ENCODE measurements around the gene SPOCK2. TPM values are rescaled to one million over a fixed set of nuclear protein-coding genes. Genes with fewer than 3 reads are reported as not detected.

SPOCK2 gene
- total and polyA plus RNA-seq, 2 donors (not counting 3 experiments of a cell fraction or from before 2014, with no cell fraction given), result 0.40 to 1.1 TPM

DNA sequence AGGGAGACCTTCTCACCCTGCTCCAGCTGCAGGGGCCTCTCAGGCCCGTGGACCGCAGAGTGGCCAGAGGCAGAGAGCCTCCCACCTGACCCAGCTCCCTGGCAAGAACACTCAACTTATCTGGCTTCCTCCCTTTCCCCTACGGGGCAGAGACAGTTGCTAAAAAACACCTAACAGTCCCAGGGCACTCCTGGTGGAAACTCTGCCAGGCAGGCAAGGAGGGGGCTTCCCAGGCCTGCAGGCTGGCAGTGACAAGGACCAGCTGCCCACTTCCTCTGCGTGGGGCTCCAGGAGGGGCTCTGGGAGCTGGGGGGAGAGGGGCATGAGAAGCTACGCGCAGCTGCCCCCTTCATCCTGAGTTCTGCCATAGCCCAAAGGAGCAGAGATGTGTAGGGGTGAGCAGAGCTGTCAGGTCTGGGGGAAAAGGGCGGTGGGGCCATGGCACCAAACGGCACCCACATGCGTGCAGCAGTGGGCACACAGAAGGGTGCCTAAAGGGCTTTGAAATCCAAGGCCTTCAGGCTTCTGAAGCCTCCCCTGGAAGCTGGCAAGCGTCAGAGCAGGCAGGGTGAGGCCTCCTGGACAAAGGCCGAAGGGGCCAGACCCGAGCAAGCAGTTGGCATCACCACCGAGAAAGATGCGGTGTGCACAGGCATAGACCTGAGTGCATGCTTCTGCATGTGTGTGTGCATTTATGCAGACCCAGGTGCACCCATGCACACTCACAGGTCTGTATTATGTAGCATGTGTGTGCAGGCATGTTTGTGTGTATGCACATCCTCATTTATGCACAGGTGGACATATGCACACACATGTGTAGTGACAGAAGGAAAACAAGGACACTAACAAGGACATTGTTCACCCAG, 14.4 kb downstream of the SPOCK2 start:
- H3K9me1 ChIP-seq (replicated peaks; ENCODE audit: control insufficient read depth, extremely low read depth, insufficient read depth, low read length), result no peaks in the 10 kb centered on the region
- no peak overlapping the region for H3K4me2 ChIP-seq (ENCODE audit: insufficient read depth, low read length)
- H3K4me3 ChIP-seq (replicated peaks in 1 of 3; ENCODE audit: insufficient read depth in 1 of 3, low read depth in 1 of 3, low read length in 3 of 3), result no peak overlapping the region
- H2AFZ ChIP-seq (ENCODE audit: low read depth, low read length), result no peak overlapping the region
- H3K27me3 ChIP-seq (ENCODE audit: control insufficient read depth in 2 of 2, insufficient read depth in 2 of 2, low read length in 2 of 2), result no peaks in the 10 kb centered on the region
- H4K20me1 ChIP-seq (replicated peaks; ENCODE audit: control insufficient read depth, extremely low read depth, insufficient read depth, low read length), result no peaks in the 10 kb centered on the region
- TF ChIP-seq GATA2 (IDR thresholded peaks at IDR 0.05; ENCODE audit: insufficient read depth, insufficient read length, low read depth, low read length), result no peak
- TF ChIP-seq MYC (IDR thresholded peaks at IDR 0.05; ENCODE audit: low read depth, low read length), result no peak
- TF ChIP-seq POLR2AphosphoS5 (IDR thresholded peaks at IDR 0.05; ENCODE audit: insufficient read depth, low read depth, low read length), result no peak
- no peak for TF ChIP-seq FOS (IDR thresholded peaks at IDR 0.05; ENCODE audit: borderline replicate concordance, insufficient read depth, low read length)
- no peak for TF ChIP-seq MAX (IDR thresholded peaks at IDR 0.05; ENCODE audit: insufficient read depth, insufficient read length)
- TF ChIP-seq POLR2A (IDR thresholded peaks at IDR 0.05; ENCODE audit: low read depth, low read length), result no peak
- no peak for TF ChIP-seq JUN (IDR thresholded peaks at IDR 0.05; ENCODE audit: borderline replicate concordance, insufficient read depth, insufficient read length, low read depth)
- TF ChIP-seq CTCF (IDR thresholded peaks at IDR 0.05; ENCODE audit: extremely low read depth in 1 of 2, insufficient read depth in 1 of 2, low read depth in 1 of 2, low read length in 2 of 2), result no peak
- TF ChIP-seq EZH2 (IDR thresholded peaks at IDR 0.05; ENCODE audit: borderline replicate concordance, low read depth, low read length, severe bottlenecking), result no peak
- no peaks in the 10 kb centered on the region for H3K36me3 ChIP-seq (ENCODE audit: control insufficient read depth in 2 of 2, extremely low read depth in 1 of 2, insufficient read depth in 2 of 2, low read length in 2 of 2)
- no peaks in the 10 kb centered on the region for H3K79me2 ChIP-seq (ENCODE audit: control insufficient read depth, insufficient read depth, low read length)
- intact Hi-C loops (cut with micrococcal nuclease) (no loop called here), dilution Hi-C loops (cut with MboI; ENCODE audit: extremely low pct_ligation_motif_present, low sequenced_read_pairs) (no loop called here)
- no peak for DNase-seq (ENCODE audit: low read depth, low spot score)
- no peaks in the 10 kb centered on the region for H3K4me1 ChIP-seq (ENCODE audit: control insufficient read depth, extremely low read depth, insufficient read depth, low read length)
- no peaks in the 10 kb centered on the region for H3K9me3 ChIP-seq (replicated peaks; ENCODE audit: control insufficient read depth, insufficient read depth, low read length)
- H3K9ac ChIP-seq (replicated peaks; ENCODE audit: extremely low read depth, insufficient read depth, low read length), result no peak overlapping the region
- ChIA-PET CTCF (interaction anchor here (2.4 kb wide), 1 partner anchor 25 kb away, joined by 10 read pairs; no protein-coding TSS in a partner anchor), POLR2A (no interaction called here)
- BruUV-seq (replicated peaks), result no TSS peak
- no peak overlapping the region for H3K27ac ChIP-seq (ENCODE audit: insufficient read depth, low read depth, low read length)
- no peak for FAIRE-seq
